Right atrium auricular region (tissue), 2 donors: ENCODE data around the gene LANCL1. TPM values are rescaled to one million over a fixed set of nuclear protein-coding genes. Genes with fewer than 3 reads are reported as not detected.

Source experiments
- DNase-seq: peaks from one replicate; pipeline ENCODE4 v3.0.0-alpha.2; 2019; ENCODE audit warnings: low spot score
- H3K27ac ChIP-seq, 2 donors: fragments of 200-600 bp; sonication (generic); 1 replicate in 1 of 2; 2 replicates in 1 of 2; pipeline ENCODE4 v1.5.1; 2016 to 2019
- H3K27me3 ChIP-seq, 2 donors: fragments of 200-600 bp; sonication (generic); one replicate each; pipeline versions ENCODE4 v1.5.1 to v1.6.0; 2017 to 2019
- H3K36me3 ChIP-seq: fragments of 200-600 bp; sonication (generic); one replicate; pipeline ENCODE4 v1.5.1; 2016
- H3K4me1 ChIP-seq, 2 donors: fragments of 200-600 bp; sonication (generic); one replicate each; pipeline versions ENCODE4 v1.5.1 to v1.6.0; 2017 to 2019
- H3K4me3 ChIP-seq, 2 donors: fragments of 200-600 bp; sonication (generic); 1 replicate in 1 of 2; 2 replicates in 1 of 2; pipeline ENCODE4 v1.5.1; 2017 to 2019; ENCODE audit warnings: mild to moderate bottlenecking in 1 of 2, moderate library complexity in 1 of 2
- H3K9me3 ChIP-seq, 2 donors: fragments of 200-600 bp; sonication (generic); one replicate each; pipeline ENCODE4 v1.5.1; 2019
- total RNA-seq, 2 donors: library from RNA; depleted of rRNA; stranded (reverse); fragments of >200 nt; gene quantifications; one replicate each; pipeline ENCODE4 v1.1.0, GENCODE V29; 2016
- TF ChIP-seq, protein P1 (sequence below), 2 donors: fragments of 200-600 bp; sonication (generic); IDR thresholded peaks; one replicate each; pipeline ENCODE4 v1.5.1; 2019; ENCODE audit warnings: antibody characterized with exemption in 2 of 2

The LANCL1 gene
- total RNA-seq, 2 donors from 2014 or later: 27.4 to 43.2 TPM

DNA sequence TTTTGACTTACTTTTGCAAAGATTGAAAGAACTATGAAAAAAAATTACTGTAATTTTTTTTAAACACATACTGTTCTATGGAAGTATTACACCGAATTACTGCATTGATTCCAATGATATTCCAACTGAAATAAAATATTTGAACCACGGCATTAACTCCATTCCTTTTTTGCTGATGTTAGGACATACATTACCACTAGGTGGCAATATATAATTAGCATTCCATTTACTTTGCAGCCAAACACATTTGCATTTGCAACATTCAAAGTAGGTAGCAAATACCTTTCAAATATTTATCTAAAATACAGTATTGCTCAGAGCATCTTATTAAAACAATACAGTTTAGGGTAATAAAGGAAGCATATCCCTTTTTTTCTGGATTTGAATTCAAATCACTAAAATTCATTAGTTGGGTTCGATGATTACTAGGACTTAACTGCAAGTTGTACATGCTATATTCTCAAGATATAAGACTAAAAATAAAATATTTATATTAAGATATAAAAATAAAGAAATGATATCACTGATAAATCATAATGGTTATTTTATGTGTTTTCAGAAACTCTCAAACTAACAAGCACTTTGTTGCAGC, 31.3 kb downstream of the LANCL1 start:
- no peak for DNase-seq
- H3K27me3 ChIP-seq: no peaks in the 10 kb centered on the region

DNA sequence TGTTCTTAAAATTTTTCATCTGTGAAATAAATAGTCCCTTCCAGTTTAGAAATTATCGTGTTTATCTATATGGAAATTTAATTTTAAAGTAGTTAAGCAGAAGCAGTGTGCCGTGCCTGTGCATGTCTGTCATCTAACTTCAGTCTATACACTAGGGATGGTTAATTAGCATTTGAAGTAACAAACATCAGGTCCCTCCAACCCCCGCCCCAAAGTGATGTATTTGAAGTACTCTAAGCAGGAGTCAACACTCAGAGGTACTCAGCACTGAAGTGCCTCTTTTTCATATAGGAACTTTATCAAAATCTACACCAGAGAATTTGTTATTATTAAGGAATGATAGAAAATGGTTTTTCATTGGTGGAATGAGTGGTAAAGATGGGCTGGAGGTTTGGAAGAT, 33.0 kb downstream of the LANCL1 start:
- H3K36me3 ChIP-seq: peaks cover 4% of the 10 kb centered on the region
- TF ChIP-seq, protein P1, sequence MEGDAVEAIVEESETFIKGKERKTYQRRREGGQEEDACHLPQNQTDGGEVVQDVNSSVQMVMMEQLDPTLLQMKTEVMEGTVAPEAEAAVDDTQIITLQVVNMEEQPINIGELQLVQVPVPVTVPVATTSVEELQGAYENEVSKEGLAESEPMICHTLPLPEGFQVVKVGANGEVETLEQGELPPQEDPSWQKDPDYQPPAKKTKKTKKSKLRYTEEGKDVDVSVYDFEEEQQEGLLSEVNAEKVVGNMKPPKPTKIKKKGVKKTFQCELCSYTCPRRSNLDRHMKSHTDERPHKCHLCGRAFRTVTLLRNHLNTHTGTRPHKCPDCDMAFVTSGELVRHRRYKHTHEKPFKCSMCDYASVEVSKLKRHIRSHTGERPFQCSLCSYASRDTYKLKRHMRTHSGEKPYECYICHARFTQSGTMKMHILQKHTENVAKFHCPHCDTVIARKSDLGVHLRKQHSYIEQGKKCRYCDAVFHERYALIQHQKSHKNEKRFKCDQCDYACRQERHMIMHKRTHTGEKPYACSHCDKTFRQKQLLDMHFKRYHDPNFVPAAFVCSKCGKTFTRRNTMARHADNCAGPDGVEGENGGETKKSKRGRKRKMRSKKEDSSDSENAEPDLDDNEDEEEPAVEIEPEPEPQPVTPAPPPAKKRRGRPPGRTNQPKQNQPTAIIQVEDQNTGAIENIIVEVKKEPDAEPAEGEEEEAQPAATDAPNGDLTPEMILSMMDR (IDR thresholded peaks at IDR 0.05): no peak
- H3K4me3 ChIP-seq: no peak overlapping the region
- H3K4me1 ChIP-seq: no peaks in the 10 kb centered on the region
- DNase-seq: no peak
- H3K27me3 ChIP-seq: no peaks in the 10 kb centered on the region
- no peaks in the 10 kb centered on the region for H3K9me3 ChIP-seq
- H3K27ac ChIP-seq: no peak overlapping the region

More for the DNA sequence above, 31.3 kb downstream of the LANCL1 start:
- Histone ChIP-seq H3K9me3 (no peaks in the 10 kb centered on the region), H3K4me3 (no peak overlapping the region), H3K4me1 (no peaks in the 10 kb centered on the region), H3K27ac (no peak overlapping the region), H3K36me3 (no peaks in the 10 kb centered on the region)
- TF ChIP-seq, protein P1 (IDR thresholded peaks at IDR 0.05): peak; percentile 57 to 74

DNA sequence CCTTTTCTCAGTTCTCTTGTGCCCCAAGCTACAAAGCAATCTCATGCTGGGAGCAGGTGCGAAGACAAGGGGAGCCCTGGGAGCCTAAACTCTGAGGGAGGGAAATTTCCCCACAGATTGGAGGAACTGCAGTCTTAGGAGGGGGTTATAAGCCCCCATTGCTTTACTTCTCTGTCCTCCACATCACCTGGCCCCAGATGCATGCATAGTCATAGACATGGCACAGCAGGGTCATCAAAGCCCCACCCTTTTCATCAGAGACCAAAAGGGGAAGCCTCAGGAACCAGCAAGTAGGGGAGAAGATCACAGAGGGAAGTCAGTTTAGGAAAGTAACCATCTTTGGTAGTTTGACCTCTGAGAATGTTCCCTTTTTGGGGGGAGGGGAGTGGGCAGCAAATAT, 33.7 kb downstream of the LANCL1 start:
- Histone ChIP-seq H3K36me3 (peaks cover 4% of the 10 kb centered on the region), H3K4me3 (no peak overlapping the region), H3K27me3 (no peaks in the 10 kb centered on the region), H3K9me3 (no peaks in the 10 kb centered on the region), H3K4me1 (no peaks in the 10 kb centered on the region), H3K27ac (no peak overlapping the region)
- DNase-seq: no peak
- TF ChIP-seq, protein P1 (IDR thresholded peaks at IDR 0.05): no peak

DNA sequence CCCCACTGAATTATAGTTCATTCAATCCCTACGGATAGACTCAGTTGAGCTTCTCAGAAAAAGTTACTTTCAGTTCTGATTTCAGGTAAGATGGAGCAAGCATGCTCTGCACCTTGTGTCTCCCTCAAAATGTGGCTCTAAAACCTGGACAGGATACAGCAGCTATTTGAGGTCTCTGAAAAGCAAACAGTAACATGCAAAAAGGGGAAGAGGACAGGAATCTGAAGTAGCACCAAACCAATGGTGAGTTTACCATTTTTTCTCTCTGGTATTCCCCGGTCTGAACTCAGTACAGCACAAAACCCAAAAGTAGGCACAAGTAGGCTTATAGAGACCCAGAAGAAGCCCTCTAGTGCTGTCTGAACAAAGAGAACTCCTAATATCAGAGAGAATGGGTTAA, 34.1 kb downstream of the LANCL1 start:
- Histone ChIP-seq H3K36me3 (peaks cover 8% of the 10 kb centered on the region), H3K27ac (no peak overlapping the region), H3K4me3 (no peak overlapping the region), H3K27me3 (no peaks in the 10 kb centered on the region), H3K9me3 (no peaks in the 10 kb centered on the region), H3K4me1 (no peaks in the 10 kb centered on the region)
- no peak for DNase-seq
- TF ChIP-seq, protein P1 (IDR thresholded peaks at IDR 0.05): no peak

DNA sequence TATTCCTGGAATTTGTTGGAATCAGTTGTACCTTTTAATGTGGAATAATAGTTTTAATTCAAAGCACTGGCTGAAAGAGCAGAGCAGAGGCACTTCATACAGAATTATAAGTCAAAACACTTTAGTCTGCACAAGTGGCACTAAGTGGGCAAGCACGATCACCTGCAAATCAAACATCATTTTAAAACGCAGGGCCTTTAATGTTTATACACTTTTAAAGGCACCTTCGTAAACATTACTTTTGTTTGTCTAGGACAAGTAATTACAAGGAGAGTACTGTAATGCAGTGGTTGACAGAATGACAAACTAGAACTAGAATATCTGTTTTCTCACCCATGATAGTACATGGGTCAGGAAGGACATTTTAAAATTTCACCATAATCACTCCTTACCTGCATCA, 36.4 kb downstream of the LANCL1 start:
- TF ChIP-seq, protein P1 (IDR thresholded peaks at IDR 0.05): no peak
- H3K9me3 ChIP-seq: no peaks in the 10 kb centered on the region
- H3K27ac ChIP-seq: no peak overlapping the region
- H3K4me1 ChIP-seq: no peaks in the 10 kb centered on the region
- H3K36me3 ChIP-seq: peaks cover 28% of the 10 kb centered on the region
- no peak for DNase-seq
- H3K4me3 ChIP-seq: no peak overlapping the region
- no peaks in the 10 kb centered on the region for H3K27me3 ChIP-seq

DNA sequence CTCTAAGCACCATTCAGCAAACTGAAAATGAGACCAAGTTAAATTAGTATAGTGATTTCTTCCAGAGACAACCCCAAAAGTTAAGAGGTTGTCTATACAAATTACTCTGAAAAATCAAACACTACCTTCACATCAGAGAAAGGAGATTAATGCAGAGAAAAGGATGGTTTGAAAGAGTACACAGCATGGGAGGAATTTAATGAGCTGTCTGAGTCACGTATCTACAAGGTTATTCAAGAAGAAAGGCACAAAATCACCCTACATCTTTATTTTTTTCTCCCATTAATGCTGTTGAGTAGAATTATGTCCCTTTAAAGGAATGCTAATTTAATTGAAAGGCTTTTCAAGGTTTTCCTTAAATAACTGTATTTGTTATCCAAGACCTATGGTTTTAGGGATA, 41.1 kb downstream of the LANCL1 start:
- TF ChIP-seq, protein P1 (IDR thresholded peaks at IDR 0.05): no peak

More for the DNA sequence above, 41.1 kb downstream of the LANCL1 start:
- DNase-seq: no peak
- Histone ChIP-seq H3K4me3 (no peak overlapping the region), H3K27me3 (no peaks in the 10 kb centered on the region), H3K4me1 (no peaks in the 10 kb centered on the region), H3K36me3 (peaks cover 52% of the 10 kb centered on the region), H3K9me3 (no peaks in the 10 kb centered on the region), H3K27ac (no peak overlapping the region)
